Tibial nerve (tissue), 4 donors: ENCODE measurements around the gene SLC2A3. TPM values are rescaled to one million over a fixed set of nuclear protein-coding genes. Genes with fewer than 3 reads are reported as not detected.
A peak's percentile ranks its signal among the peaks of the same experiment; 100 is the strongest.
"Not testable (repeated sequence)": the region's sequence is repeated elsewhere in the genome, so short reads cannot be mapped to it uniquely, and the experiment has no call there.

Experiments
- DNase-seq, 2 donors: peaks; one replicate each; pipeline ENCODE4 v3.0.0-alpha.2; 2019; ENCODE audit warnings: low spot score in 2 of 2
- H3K27ac ChIP-seq, 4 donors: fragments of 200-600 bp; sonication (generic) in 3 of 4; one replicate each; pipeline ENCODE4 v1.5.1; 2017 to 2019; ENCODE audit warnings: mild to moderate bottlenecking in 1 of 4
- H3K27me3 ChIP-seq, 2 donors: fragments of 200-600 bp; sonication (generic) in 1 of 2; one replicate each; pipeline versions ENCODE4 v1.5.1 to v1.6.0; 2017 to 2019
- H3K36me3 ChIP-seq, 3 donors: fragments of 200-600 bp; sonication (generic); one replicate each; pipeline ENCODE4 v1.5.1; 2018 to 2019
- H3K4me1 ChIP-seq, 4 donors: fragments of 200-600 bp; sonication (generic) in 3 of 4; one replicate each; pipeline ENCODE4 v1.5.1; 2017 to 2019
- H3K4me3 ChIP-seq, 4 donors: fragments of 200-600 bp; sonication (generic) in 3 of 4; one replicate each; pipeline ENCODE4 v1.5.1; 2017 to 2019; ENCODE audit warnings: mild to moderate bottlenecking in 1 of 4, moderate library complexity in 1 of 4
- H3K9me3 ChIP-seq, 4 donors: fragments of 200-600 bp; sonication (generic) in 3 of 4; one replicate each; pipeline ENCODE4 v1.5.1; 2017 to 2019
- EP300 ChIP-seq, 2 donors: sonication (generic); formaldehyde crosslinking; IDR thresholded peaks; one replicate each; pipeline ENCODE4 v1.6.1; 2017; ENCODE audit warnings: antibody characterized with exemption in 2 of 2, mild to moderate bottlenecking in 1 of 2
- POLR2A ChIP-seq, 2 donors: fragments of 450-650 bp; IDR thresholded peaks; one replicate each; pipeline ENCODE4 v1.6.1; 2017; ENCODE audit warnings: antibody characterized with exemption in 2 of 2, mild to moderate bottlenecking in 2 of 2, moderate library complexity in 2 of 2
- WGBS, 2 donors: methylation state at CpG; one replicate each; pipeline ENCODE4 v1.1.5; 2018; 5-methylcytosine and 5-hydroxymethylcytosine counted together
- total RNA-seq, 4 donors: library from RNA; depleted of rRNA; stranded (reverse); fragments of >200 nt; gene quantifications; one replicate each; pipeline ENCODE4 v1.1.0, GENCODE V29; 2016
- TF ChIP-seq, protein P1 (sequence below), 5 experiments: fragments of 200-600 bp in 3 of 5; fragments of 450-650 bp in 2 of 5; sonication (generic) in 3 of 5; IDR thresholded peaks; one replicate each; pipeline ENCODE4 v1.5.1; 2016 to 2019; ENCODE audit warnings: antibody characterized with exemption in 5 of 5, mild to moderate bottlenecking in 3 of 5, moderate library complexity in 2 of 5

SLC2A3 gene
- total RNA-seq, 4 donors from 2014 or later = 83.4 to 262 (median 115) TPM

DNA sequence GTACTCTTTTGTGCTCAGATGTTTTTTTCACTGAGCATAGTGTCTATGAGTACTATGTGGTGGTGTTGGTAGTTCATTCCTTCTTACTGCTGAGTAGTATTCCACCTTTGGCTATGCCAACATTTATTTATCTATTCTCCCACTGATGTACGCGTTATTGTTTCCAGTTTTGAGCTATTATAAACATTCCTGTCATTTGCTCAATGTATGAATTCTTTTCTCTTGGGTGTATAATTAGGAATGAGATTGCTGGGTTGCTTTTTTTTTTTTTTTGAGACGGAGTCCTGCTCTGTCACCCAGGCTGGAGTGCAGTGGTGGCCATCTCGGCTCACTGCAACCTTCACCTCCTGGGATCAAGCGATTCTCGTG, 37.5 kb upstream of the SLC2A3 start:
- 83 to 85% methylated on average over 6 of the region's 6 CpGs for WGBS, 2 donors
- Histone ChIP-seq H3K4me1 (peaks cover 0 to 25% (median 2%) of the 10 kb centered on the region in 4 donors), H3K27ac (no peak overlapping the region), H3K9me3 (no peaks in the 10 kb centered on the region), H3K36me3 (no peaks in the 10 kb centered on the region), H3K4me3 (no peak overlapping the region), H3K27me3 (no peaks in the 10 kb centered on the region)
- no peak for TF ChIP-seq POLR2A (IDR thresholded peaks at IDR 0.05)
- no peak for TF ChIP-seq EP300 (IDR thresholded peaks at IDR 0.05)
- TF ChIP-seq, protein P1, sequence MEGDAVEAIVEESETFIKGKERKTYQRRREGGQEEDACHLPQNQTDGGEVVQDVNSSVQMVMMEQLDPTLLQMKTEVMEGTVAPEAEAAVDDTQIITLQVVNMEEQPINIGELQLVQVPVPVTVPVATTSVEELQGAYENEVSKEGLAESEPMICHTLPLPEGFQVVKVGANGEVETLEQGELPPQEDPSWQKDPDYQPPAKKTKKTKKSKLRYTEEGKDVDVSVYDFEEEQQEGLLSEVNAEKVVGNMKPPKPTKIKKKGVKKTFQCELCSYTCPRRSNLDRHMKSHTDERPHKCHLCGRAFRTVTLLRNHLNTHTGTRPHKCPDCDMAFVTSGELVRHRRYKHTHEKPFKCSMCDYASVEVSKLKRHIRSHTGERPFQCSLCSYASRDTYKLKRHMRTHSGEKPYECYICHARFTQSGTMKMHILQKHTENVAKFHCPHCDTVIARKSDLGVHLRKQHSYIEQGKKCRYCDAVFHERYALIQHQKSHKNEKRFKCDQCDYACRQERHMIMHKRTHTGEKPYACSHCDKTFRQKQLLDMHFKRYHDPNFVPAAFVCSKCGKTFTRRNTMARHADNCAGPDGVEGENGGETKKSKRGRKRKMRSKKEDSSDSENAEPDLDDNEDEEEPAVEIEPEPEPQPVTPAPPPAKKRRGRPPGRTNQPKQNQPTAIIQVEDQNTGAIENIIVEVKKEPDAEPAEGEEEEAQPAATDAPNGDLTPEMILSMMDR (IDR thresholded peaks at IDR 0.05) = no peak
- no peak for DNase-seq

DNA sequence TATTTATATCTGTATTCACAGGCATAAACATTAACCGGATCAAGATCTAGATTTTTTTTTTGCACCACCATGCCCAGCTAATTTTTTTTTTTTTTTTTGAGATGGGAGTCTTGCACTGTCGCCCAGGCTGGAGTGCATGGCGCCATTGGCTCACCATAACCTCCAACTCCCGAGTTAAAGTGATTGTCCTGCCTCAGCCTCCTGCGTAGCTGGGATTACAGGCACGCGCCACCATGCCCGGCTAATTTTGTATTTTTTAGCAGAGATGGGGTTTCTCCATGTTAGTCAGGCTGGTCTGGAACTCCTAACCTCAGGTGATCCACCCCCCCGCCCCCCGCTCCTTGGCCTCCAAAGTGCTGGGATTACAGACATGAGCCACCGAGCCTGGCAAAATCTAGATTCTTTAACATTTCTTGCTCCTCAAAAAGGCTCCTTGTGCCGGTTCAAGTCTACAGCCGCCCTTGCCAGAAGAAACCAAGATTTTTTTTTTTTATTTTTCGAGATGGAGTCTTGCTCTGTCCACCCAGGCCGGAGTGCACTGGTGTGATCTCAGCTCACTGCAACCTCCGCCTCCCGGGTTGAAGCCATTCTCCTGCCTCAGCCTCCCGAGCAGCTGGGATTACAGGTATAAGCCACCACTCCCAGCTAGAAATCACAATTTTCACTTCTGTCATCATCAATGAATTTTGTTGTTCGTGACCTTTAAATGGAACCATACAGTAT, 36.9 kb upstream of the SLC2A3 start:
- TF ChIP-seq, protein P1 (IDR thresholded peaks at IDR 0.05) = no peak
- TF ChIP-seq EP300 (IDR thresholded peaks at IDR 0.05) (no peak), POLR2A (IDR thresholded peaks at IDR 0.05) (no peak)
- Histone ChIP-seq H3K4me1 (peaks cover 0 to 25% (median 2%) of the 10 kb centered on the region in 4 donors), H3K27me3 (no peaks in the 10 kb centered on the region), H3K4me3 (no peak overlapping the region), H3K36me3 (no peaks in the 10 kb centered on the region), H3K9me3 (no peaks in the 10 kb centered on the region), H3K27ac (peak overlapping the region in 1 of 4 donors; percentile 41)
- no peak for DNase-seq
- WGBS, 2 donors = 90% methylated on average over 19 of the region's 19 CpGs

DNA sequence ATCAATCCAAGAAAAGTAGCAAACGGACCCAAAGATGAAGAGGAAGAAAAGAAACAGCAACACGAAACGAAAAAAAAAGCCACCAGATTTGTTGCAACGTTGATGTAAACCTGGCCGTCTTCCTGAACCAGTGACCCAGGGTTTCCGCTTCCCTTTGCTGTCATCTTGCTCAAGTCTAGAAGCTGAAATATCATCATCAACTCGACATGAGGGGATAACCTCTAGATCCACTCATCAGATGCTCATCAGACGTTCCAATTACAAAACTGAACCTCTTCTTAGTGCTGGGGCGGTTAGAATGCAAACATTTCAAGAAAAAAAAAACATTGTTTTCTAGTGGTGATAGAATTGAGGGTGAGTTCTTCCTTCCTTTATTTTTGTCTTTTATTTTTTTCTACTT, 36.3 kb upstream of the SLC2A3 start:
- not testable (repeated sequence) for H3K9me3 ChIP-seq, H3K36me3 ChIP-seq, DNase-seq, H3K4me3 ChIP-seq, H3K27me3 ChIP-seq
- Histone ChIP-seq H3K4me1 (peaks cover 0 to 25% (median 2%) of the 10 kb centered on the region in 4 donors), H3K27ac (peak overlapping the region in 1 of 4 donors; percentile 41)
- WGBS, 2 donors = 0 to 18% methylated on average over 2 to 3 of the region's 9 CpGs

DNA sequence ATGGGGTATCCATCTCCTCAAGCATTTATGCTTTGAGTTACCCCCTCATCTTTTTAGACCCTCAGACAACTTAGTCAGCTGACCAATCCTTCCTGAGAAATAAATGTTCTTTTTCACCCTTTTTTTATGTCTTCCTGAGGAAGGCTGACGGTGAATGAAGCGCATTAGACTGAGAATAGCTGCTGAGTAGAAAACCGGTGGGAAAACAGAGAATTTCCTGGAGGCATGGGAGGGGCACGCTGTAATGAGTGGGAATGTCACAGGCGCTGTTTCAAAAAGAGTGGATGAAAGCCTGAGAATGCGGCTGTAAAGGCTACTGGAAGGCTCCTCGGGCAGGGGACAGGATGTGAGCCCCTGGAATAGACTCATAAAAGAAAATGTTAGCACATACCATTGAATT, 35.8 kb upstream of the SLC2A3 start:
- H3K36me3 ChIP-seq, H3K27me3 ChIP-seq, DNase-seq, H3K9me3 ChIP-seq: not testable (repeated sequence)
- peak overlapping the region in 3 of 4 donors; percentile 79 to 95 (median 85) for H3K27ac ChIP-seq
- peak overlapping the region in 1 of 4 donors; percentile 64 for H3K4me3 ChIP-seq
- peaks cover 0 to 25% (median 2%) of the 10 kb centered on the region in 4 donors for H3K4me1 ChIP-seq
- WGBS, 2 donors = 1% methylated on average over 5 of the region's 7 CpGs; no CpG with 5 or more reads in 1 of the 2 donors

DNA sequence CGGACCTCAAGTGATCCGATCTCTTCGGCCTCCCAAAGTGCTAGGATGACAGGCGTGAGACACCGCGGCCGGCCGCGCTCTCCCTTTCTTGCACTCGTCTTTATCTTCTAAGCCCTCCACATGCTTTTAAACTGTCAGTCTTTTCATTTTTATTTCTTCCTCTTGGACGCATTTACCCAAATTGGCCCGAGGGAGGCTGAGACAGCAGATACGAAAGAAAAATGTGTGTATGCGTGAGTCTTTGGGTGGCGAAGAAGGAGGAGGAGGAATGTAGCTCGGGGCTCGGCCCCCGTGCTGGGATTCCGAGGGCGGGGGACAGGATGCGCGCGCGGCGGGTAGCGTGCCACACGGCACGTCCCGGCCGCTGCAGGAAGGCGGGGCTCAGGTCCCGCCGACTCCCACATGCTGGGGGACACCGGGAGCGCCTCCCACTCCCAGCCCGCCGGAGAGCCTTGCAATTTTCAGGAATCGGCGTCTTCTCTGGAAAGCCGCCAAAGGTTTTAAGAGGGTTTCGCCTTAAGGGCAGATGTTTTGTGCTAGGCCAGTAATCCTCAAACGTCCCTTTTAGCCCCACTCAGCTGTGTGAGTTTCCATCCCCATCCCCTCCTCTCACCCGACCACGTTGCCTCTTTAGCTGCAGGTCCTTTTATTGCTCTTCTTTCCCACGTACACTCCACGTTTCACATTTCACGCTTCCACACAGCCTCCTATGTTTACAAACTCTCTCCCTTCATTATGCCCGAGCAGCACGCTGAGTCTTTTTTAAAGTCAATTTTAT, 34.7 kb upstream of the SLC2A3 start:
- peaks cover 0 to 19% (median 2%) of the 10 kb centered on the region in 4 donors for H3K4me1 ChIP-seq
- DNase-seq = peak; percentile 70 to 80
- H3K36me3 ChIP-seq = peaks cover 0 to 9% (median 0%) of the 10 kb centered on the region in 3 donors
- peak overlapping the region; percentile 32 to 64 (median 50) for H3K4me3 ChIP-seq
- no peaks in the 10 kb centered on the region for H3K9me3 ChIP-seq
- WGBS, 2 donors = 1% methylated on average over 49 of the region's 49 CpGs
- H3K27ac ChIP-seq = peak overlapping the region; percentile 79 to 95 (median 83)
- TF ChIP-seq POLR2A (IDR thresholded peaks at IDR 0.05) = peak; percentile 53 to 56
- peak; percentile 83 to 95 for TF ChIP-seq EP300 (IDR thresholded peaks at IDR 0.05)
- TF ChIP-seq, protein P1 (IDR thresholded peaks at IDR 0.05) = peak in 2 of 5 experiments; percentile 9 to 30
- no peaks in the 10 kb centered on the region for H3K27me3 ChIP-seq

DNA sequence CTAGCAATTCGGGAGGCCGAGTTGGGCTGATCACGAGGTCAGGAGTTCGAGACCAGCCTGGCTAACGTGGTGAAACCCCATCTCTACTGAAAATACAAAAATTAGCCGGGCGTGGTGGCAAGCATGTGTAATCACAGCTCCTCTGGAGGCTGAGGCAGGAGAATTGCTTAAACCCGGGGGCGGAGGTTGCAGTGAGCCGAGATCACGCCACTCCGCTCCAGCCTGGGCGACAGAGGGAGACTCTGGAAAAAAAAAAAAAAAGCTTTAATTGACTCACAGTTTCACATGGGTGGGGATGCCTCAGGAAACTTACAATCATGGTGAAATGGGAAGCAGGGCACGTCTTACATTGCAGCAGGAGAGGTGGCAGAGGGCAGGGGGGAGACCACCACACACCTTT, 30.6 kb upstream of the SLC2A3 start:
- H3K4me1 ChIP-seq = peaks cover 0 to 16% (median 2%) of the 10 kb centered on the region in 4 donors
- no peaks in the 10 kb centered on the region for H3K27me3 ChIP-seq
- H3K36me3 ChIP-seq = peaks cover 0 to 11% (median 0%) of the 10 kb centered on the region in 3 donors
- no peak overlapping the region for H3K4me3 ChIP-seq
- DNase-seq = no peak
- WGBS, 2 donors = 81 to 83% methylated on average over 14 of the region's 14 CpGs
- H3K9me3 ChIP-seq = no peaks in the 10 kb centered on the region
- no peak for TF ChIP-seq POLR2A (IDR thresholded peaks at IDR 0.05)
- TF ChIP-seq, protein P1 (IDR thresholded peaks at IDR 0.05) = no peak
- TF ChIP-seq EP300 (IDR thresholded peaks at IDR 0.05) = no peak
- no peak overlapping the region for H3K27ac ChIP-seq

DNA sequence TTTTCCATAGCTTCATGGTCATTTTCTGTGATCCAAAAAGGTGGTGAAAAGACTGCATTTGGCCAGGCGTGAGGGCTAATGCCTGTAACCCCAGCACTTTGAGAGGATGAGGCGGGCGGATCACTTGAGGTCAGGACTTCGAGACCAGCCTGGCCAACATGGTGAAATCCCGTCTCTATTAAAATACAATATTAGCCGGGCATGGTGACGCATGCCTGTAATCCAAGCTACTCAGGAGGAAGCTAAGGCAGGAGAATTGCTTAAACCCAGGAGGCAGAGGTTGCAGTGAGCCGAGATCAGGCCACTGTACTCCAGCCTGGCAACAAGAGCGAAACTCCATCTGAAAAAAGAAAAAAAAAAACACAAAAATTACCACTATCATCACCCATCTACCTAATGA, 28.7 kb upstream of the SLC2A3 start:
- H3K9me3 ChIP-seq, H3K27ac ChIP-seq, DNase-seq, H3K4me3 ChIP-seq, H3K27me3 ChIP-seq: not testable (repeated sequence)
- 84 to 89% methylated on average over 9 of the region's 9 CpGs for WGBS, 2 donors
- H3K4me1 ChIP-seq = peaks cover 0 to 15% (median 5%) of the 10 kb centered on the region in 4 donors
- peaks cover 0 to 11% (median 0%) of the 10 kb centered on the region in 3 donors for H3K36me3 ChIP-seq
